CD14-positive monocyte (primary cell): ENCODE measurements around the gene AQP6. TPM values are rescaled to one million over a fixed set of nuclear protein-coding genes. Genes with fewer than 3 reads are reported as not detected.

ENCODE experiments used
- DNase-seq, 3 donors: peaks; one replicate each; pipeline ENCODE4 v3.0.0-alpha.2; 2011 to 2022
- H2AFZ ChIP-seq: 2 replicates; pipeline ENCODE4 v1.6.0; 2012; ENCODE audit warnings: mild to moderate bottlenecking, low read depth, low read length, inconsistent platforms; ENCODE audit not compliant: insufficient read depth, poor library complexity, severe bottlenecking
- H3K27ac ChIP-seq, 2 donors: 1 replicate in 1 of 2; 2 replicates in 1 of 2; pipeline ENCODE4 v1.5.1; 2012 to 2013; ENCODE audit warnings: low read length in 2 of 2, control low read depth in 1 of 2, inconsistent platforms in 1 of 2, low read depth in 1 of 2, mild to moderate bottlenecking in 1 of 2
- H3K27me3 ChIP-seq, 2 donors: one replicate each; pipeline versions ENCODE4 v1.6.0 to v1.6.1; 2011 to 2013; ENCODE audit warnings: low read length in 2 of 2; ENCODE audit not compliant: control insufficient read depth in 2 of 2, insufficient read depth in 2 of 2
- H3K36me3 ChIP-seq, 2 donors: replicated peaks in 1 of 2; 1 replicate in 1 of 2; 2 replicates in 1 of 2; pipeline versions ENCODE4 v1.5.1 to v1.6.1; 2012 to 2013; ENCODE audit warnings: low read length in 2 of 2, control low read depth in 1 of 2, inconsistent platforms in 1 of 2, mild to moderate bottlenecking in 1 of 2; ENCODE audit not compliant: insufficient read depth in 2 of 2, control insufficient read depth in 1 of 2
- H3K4me1 ChIP-seq, 2 donors: 1 replicate in 1 of 2; 2 replicates in 1 of 2; pipeline versions ENCODE4 v1.5.1 to v1.6.1; 2012 to 2013; ENCODE audit warnings: low read length in 2 of 2, control low read depth in 1 of 2, inconsistent platforms in 1 of 2, mild to moderate bottlenecking in 1 of 2, moderate library complexity in 1 of 2; ENCODE audit not compliant: insufficient read depth in 2 of 2, control insufficient read depth in 1 of 2
- H3K4me2 ChIP-seq: replicated peaks from 2 replicates; pipeline ENCODE3; 2012; ENCODE audit warnings: low read length, moderate library complexity, mild to moderate bottlenecking; ENCODE audit not compliant: poor library complexity, severe bottlenecking; ENCODE audit errors: extremely low read depth
- H3K4me3 ChIP-seq, 3 experiments: fragments of 200-600 bp in 1 of 3; sonication (generic) in 1 of 3; replicated peaks in 1 of 3; 1 replicate in 2 of 3; 2 replicates in 1 of 3; pipeline ENCODE4 v1.5.1; 2011 to 2013; ENCODE audit warnings: low read length in 3 of 3, mild to moderate bottlenecking in 3 of 3, control low read depth in 2 of 3, low read depth in 2 of 3, inconsistent platforms in 1 of 3, moderate library complexity in 1 of 3
- H3K79me2 ChIP-seq: 2 replicates; pipeline ENCODE4 v1.6.0; 2012; ENCODE audit warnings: mild to moderate bottlenecking, control low read depth, inconsistent platforms, low read length, moderate library complexity; ENCODE audit not compliant: insufficient read depth
- H3K9ac ChIP-seq: 2 replicates; pipeline ENCODE4 v1.6.0; 2017; ENCODE audit warnings: low read length, mild to moderate bottlenecking; ENCODE audit not compliant: insufficient read depth, poor library complexity, severe bottlenecking
- H3K9me3 ChIP-seq, 2 donors: replicated peaks in 1 of 2; 1 replicate in 1 of 2; 2 replicates in 1 of 2; pipeline versions ENCODE4 v1.5.1 to v1.6.1; 2012 to 2013; ENCODE audit warnings: low read length in 2 of 2, control low read depth in 1 of 2; ENCODE audit not compliant: control insufficient read depth in 1 of 2, insufficient read depth in 1 of 2
- H4K20me1 ChIP-seq: 2 replicates; pipeline ENCODE4 v1.6.0; 2012; ENCODE audit warnings: mild to moderate bottlenecking, low read length, control low read depth, moderate library complexity; ENCODE audit not compliant: insufficient read depth
- H3K27ac Mint-ChIP-seq, 7 donors: one replicate each; pipeline ENCODE4 v1.8.0; 2020; ENCODE audit warnings: mild to moderate bottlenecking in 7 of 7, mixed read lengths in 7 of 7, moderate library complexity in 6 of 7, inconsistent platforms in 2 of 7
- H3K27me3 Mint-ChIP-seq, 3 donors: one replicate each; pipeline ENCODE4 v1.8.0; 2021 to 2022; ENCODE audit warnings: low read depth in 3 of 3, mild to moderate bottlenecking in 3 of 3, mixed read lengths in 3 of 3, moderate library complexity in 3 of 3, inconsistent platforms in 1 of 3
- H3K36me3 Mint-ChIP-seq, 2 donors: one replicate each; pipeline ENCODE4 v1.8.0; 2020; ENCODE audit warnings: mixed read lengths in 2 of 2, inconsistent platforms in 1 of 2, mild to moderate bottlenecking in 1 of 2
- H3K4me1 Mint-ChIP-seq: one replicate; pipeline ENCODE4 v1.8.0; 2020; ENCODE audit warnings: mild to moderate bottlenecking, mixed read lengths
- H3K4me3 Mint-ChIP-seq, 2 donors: one replicate each; pipeline ENCODE4 v1.8.0; 2020; ENCODE audit warnings: mild to moderate bottlenecking in 2 of 2, mixed read lengths in 2 of 2, moderate library complexity in 1 of 2
- H3K9me3 Mint-ChIP-seq, 7 donors: one replicate each; pipeline ENCODE4 v1.8.0; 2020 to 2022; ENCODE audit warnings: mixed read lengths in 7 of 7, mild to moderate bottlenecking in 6 of 7, moderate library complexity in 6 of 7, inconsistent platforms in 2 of 7
- CTCF ChIP-seq: fragments of 200-600 bp; IDR thresholded peaks from one replicate; pipeline ENCODE4 v1.8.0; 2022; ENCODE audit warnings: antibody characterized with exemption, mild to moderate bottlenecking
- WGBS: methylation state at CpG from one replicate; pipeline ENCODE4 v1.1.5; 2013; ENCODE audit warnings: missing lambda C conversion rate; ENCODE audit not compliant: insufficient coverage; 5-methylcytosine and 5-hydroxymethylcytosine counted together
- intact Hi-C, 2 donors: fragments of 100-400 bp; cut with micrococcal nuclease; formaldehyde crosslinking; loops; one replicate each; pipeline versions ENCODE4 v1.15.0 to v1.15.1; 2023
- polyA plus RNA-seq, 3 donors: library from polyadenylated mRNA; depleted of rRNA in 1 of 3; unstranded in 2 of 3; stranded (reverse) in 1 of 3; fragments of 300-500 nt in 2 of 3; fragments of >200 nt in 1 of 3; fragmentation: Illumina TruSeq in 2 of 3; gene quantifications; 1 replicate in 2 of 3; 2 replicates in 1 of 3; pipeline ENCODE4 v1.2.3, GENCODE V29; 2012 to 2021

Gene AQP6
- polyA plus RNA-seq, 3 donors = 0.04 TPM; not detected in 2

GRCh38 chr12:49933796-49934195 is 39.0 kb upstream of the AQP6 start:
- Histone ChIP-seq H3K27me3 (peaks cover 0 to 10% of the 10 kb centered on the region in 2 donors), H3K36me3 (no peaks in the 10 kb centered on the region), H3K4me2 (no peak overlapping the region), H2AFZ (no peak overlapping the region), H3K9me3 (no peaks in the 10 kb centered on the region), H3K4me1 (no peaks in the 10 kb centered on the region), H4K20me1 (no peaks in the 10 kb centered on the region), H3K79me2 (no peaks in the 10 kb centered on the region), H3K27ac (no peak overlapping the region), H3K4me3 (no peak overlapping the region), H3K9ac (no peak overlapping the region)
- Mint-ChIP-seq H3K9me3 (peaks cover 0 to 1% (median 0%) of the 10 kb centered on the region in 7 donors), H3K4me1 (no peaks in the 10 kb centered on the region), H3K27ac (no peak overlapping the region), H3K36me3 (no peaks in the 10 kb centered on the region), H3K4me3 (no peak overlapping the region), H3K27me3 (peaks cover 13 to 17% (median 13%) of the 10 kb centered on the region in 3 donors)
- no peak for TF ChIP-seq CTCF
- WGBS = 83% methylated on average over 2 of the region's 5 CpGs
- intact Hi-C loops = no loop called here
- DNase-seq = no peak

- WGBS = no CpG with 5 or more reads among the region's 3 CpGs
- no peak overlapping the region for H3K27ac ChIP-seq
- Mint-ChIP-seq H3K27ac (no peak overlapping the region), H3K36me3 (no peaks in the 10 kb centered on the region), H3K27me3 (peaks cover 8 to 11% (median 8%) of the 10 kb centered on the region in 3 donors), H3K4me3 (no peak overlapping the region), H3K4me1 (no peaks in the 10 kb centered on the region), H3K9me3 (peaks cover 0 to 1% (median 0%) of the 10 kb centered on the region in 7 donors)
- H3K4me1 ChIP-seq = no peaks in the 10 kb centered on the region
- no peak for TF ChIP-seq CTCF
- H2AFZ ChIP-seq = no peak overlapping the region
- no peaks in the 10 kb centered on the region for H3K9me3 ChIP-seq
- H3K4me3 ChIP-seq = no peak overlapping the region
- no peak overlapping the region for H3K4me2 ChIP-seq
- H4K20me1 ChIP-seq = no peaks in the 10 kb centered on the region
- no peak for DNase-seq
- no peak overlapping the region for H3K9ac ChIP-seq
- peaks cover 0 to 10% of the 10 kb centered on the region in 2 donors for H3K27me3 ChIP-seq
- H3K36me3 ChIP-seq = no peaks in the 10 kb centered on the region
- intact Hi-C loops = no loop called here
- no peaks in the 10 kb centered on the region for H3K79me2 ChIP-seq
Measured at GRCh38 chr12:49934505-49934904, 38.2 kb upstream of the AQP6 start.
